ENCODE data around the gene SETD7. TPM values are rescaled to one million over a fixed set of nuclear protein-coding genes. Genes with fewer than 3 reads are reported as not detected.
A peak's percentile ranks its signal among the peaks of the same experiment; 100 is the strongest.

The SETD7 gene
- total RNA-seq, 1 donor from 2014 or later, result 22.6 TPM

DNA sequence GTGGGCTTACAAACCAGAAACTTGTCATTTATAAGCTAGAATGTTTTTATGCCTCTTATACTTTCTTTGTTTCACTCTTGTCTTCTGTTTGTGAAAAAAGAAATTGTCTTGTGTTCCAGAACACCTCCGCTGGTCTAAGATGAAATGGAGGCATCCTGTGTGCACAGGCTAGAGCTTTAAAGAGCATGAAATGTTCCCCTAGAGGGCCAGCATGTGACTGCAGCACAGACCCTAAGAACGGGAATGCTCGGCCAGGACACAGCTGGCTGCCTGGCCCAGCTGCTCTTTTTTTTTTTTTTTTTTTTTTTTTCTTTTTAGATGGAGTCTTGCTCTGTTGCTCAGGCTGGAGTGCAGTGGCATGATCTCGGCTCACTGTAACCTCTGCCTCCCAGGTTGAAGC, 33.6 kb downstream of the SETD7 start:
- TF ChIP-seq, protein P1, sequence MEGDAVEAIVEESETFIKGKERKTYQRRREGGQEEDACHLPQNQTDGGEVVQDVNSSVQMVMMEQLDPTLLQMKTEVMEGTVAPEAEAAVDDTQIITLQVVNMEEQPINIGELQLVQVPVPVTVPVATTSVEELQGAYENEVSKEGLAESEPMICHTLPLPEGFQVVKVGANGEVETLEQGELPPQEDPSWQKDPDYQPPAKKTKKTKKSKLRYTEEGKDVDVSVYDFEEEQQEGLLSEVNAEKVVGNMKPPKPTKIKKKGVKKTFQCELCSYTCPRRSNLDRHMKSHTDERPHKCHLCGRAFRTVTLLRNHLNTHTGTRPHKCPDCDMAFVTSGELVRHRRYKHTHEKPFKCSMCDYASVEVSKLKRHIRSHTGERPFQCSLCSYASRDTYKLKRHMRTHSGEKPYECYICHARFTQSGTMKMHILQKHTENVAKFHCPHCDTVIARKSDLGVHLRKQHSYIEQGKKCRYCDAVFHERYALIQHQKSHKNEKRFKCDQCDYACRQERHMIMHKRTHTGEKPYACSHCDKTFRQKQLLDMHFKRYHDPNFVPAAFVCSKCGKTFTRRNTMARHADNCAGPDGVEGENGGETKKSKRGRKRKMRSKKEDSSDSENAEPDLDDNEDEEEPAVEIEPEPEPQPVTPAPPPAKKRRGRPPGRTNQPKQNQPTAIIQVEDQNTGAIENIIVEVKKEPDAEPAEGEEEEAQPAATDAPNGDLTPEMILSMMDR (IDR thresholded peaks at IDR 0.05; ENCODE audit: partially characterized antibody, unreplicated experiment), result peak; percentile 61
- DNase-seq, result peak; percentile 26
- H3K4me1 Mint-ChIP-seq (ENCODE audit: low read depth, unreplicated experiment), result peaks cover 22% of the 10 kb centered on the region
- no peak overlapping the region for H3K4me3 Mint-ChIP-seq (ENCODE audit: unreplicated experiment)
- no peak overlapping the region for H3K27ac Mint-ChIP-seq (ENCODE audit: unreplicated experiment)
- H3K36me3 Mint-ChIP-seq (ENCODE audit: unreplicated experiment), result no peaks in the 10 kb centered on the region
- no peaks in the 10 kb centered on the region for H3K9me3 Mint-ChIP-seq (ENCODE audit: unreplicated experiment)
- H3K27me3 Mint-ChIP-seq (ENCODE audit: unreplicated experiment), result no peaks in the 10 kb centered on the region

DNA sequence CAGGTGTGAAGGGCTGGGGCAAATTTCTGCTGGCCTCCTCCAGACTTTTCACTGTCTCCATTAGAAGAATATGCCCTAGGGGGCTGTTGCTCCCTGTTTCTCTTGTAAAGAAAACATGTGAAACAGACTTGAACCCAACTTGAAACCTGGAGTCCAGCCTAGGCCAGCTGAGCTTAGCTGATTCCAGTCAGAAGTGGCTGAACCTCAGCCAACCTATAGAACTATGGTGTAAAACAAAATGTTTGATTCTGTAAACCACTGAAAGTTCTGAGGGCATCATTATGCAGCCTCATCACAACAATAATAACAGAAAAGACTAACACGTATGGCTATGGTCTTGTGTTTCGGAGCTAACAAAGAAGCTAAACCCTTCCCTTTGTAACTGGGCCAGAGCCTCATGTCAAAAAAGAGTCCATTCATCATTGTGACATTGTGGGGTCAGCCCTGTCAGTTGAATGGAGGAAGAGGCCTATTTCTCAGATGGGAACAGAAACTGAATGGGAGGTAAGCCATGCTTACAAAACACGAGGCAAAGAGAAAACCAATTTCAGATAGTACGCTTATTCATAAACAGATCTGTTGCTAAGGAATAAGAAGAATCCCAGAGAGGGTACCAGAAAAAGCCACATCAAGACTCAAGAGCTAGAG, 34.1 kb downstream of the SETD7 start:
- Mint-ChIP-seq H3K4me1 (ENCODE audit: low read depth, unreplicated experiment) (peaks cover 22% of the 10 kb centered on the region), H3K9me3 (ENCODE audit: unreplicated experiment) (no peaks in the 10 kb centered on the region), H3K27ac (ENCODE audit: unreplicated experiment) (no peak overlapping the region), H3K36me3 (ENCODE audit: unreplicated experiment) (no peaks in the 10 kb centered on the region), H3K27me3 (ENCODE audit: unreplicated experiment) (no peaks in the 10 kb centered on the region), H3K4me3 (ENCODE audit: unreplicated experiment) (no peak overlapping the region)
- TF ChIP-seq, protein P1 (IDR thresholded peaks at IDR 0.05; ENCODE audit: partially characterized antibody, unreplicated experiment), result no peak
- no peak for DNase-seq

DNA sequence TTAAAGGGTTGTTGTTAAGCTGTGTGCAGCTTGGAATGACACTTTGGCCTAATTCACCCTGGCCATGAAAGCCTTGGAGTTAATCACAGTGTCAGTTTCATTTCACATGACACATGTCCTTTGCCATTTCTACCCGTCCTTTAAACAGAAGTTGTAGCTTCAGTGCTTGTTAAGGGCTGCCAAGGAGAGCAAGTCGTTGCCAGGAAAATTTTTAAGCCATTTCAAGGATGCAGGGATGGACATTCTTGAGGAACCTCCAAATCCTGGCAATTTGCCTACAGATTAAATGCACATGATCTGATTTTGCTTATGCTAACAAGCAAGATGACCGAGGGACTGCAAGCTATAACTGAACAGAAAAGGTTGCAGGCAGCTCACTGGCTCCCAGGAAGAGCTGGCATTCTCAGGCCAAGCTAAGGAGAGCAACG, 40.5 kb downstream of the SETD7 start:
- Mint-ChIP-seq H3K4me1 (ENCODE audit: low read depth, unreplicated experiment) (peaks cover 5% of the 10 kb centered on the region), H3K4me3 (ENCODE audit: unreplicated experiment) (no peak overlapping the region), H3K36me3 (ENCODE audit: unreplicated experiment) (no peaks in the 10 kb centered on the region), H3K27ac (ENCODE audit: unreplicated experiment) (no peak overlapping the region), H3K27me3 (ENCODE audit: unreplicated experiment) (no peaks in the 10 kb centered on the region), H3K9me3 (ENCODE audit: unreplicated experiment) (peaks cover 3% of the 10 kb centered on the region)
- no peak for DNase-seq
- TF ChIP-seq, protein P1 (IDR thresholded peaks at IDR 0.05; ENCODE audit: partially characterized antibody, unreplicated experiment), result no peak

DNA sequence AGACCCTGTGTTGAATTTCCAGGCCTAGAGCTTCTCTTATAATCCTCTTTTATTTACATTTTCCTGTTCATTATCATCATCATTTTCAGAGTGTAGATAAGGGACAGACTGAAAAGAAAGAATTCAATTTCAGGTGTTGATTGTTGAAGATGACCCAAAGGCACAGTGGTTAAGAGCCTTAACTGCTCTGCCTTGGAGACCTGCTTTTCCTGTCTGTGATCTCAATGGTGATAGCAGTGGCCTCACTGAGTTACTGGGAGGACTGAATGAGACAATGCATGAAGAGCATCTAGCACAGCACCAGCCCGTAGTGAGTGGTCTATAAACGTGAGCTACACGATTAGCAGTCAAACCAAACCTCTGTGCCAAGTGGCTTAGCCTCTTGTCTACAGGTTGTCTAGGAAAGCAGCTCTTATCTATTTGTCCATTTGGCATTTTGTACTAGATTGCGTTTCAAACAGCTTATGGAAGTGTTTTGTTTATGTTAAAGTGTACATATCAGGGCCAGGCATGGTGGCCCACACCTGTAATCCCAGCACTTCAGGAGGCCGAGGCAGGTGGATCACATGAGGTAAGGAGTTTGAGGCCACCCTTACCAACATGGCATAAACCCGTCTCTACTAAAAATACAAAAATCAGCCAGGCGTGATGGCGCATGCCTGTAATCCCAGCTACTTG, 41.5 kb downstream of the SETD7 start:
- TF ChIP-seq, protein P1 (IDR thresholded peaks at IDR 0.05; ENCODE audit: partially characterized antibody, unreplicated experiment), result no peak
- Mint-ChIP-seq H3K4me1 (ENCODE audit: low read depth, unreplicated experiment) (peaks cover 5% of the 10 kb centered on the region), H3K4me3 (ENCODE audit: unreplicated experiment) (no peak overlapping the region), H3K27me3 (ENCODE audit: unreplicated experiment) (no peaks in the 10 kb centered on the region), H3K27ac (ENCODE audit: unreplicated experiment) (no peak overlapping the region), H3K9me3 (ENCODE audit: unreplicated experiment) (peaks cover 3% of the 10 kb centered on the region), H3K36me3 (ENCODE audit: unreplicated experiment) (no peaks in the 10 kb centered on the region)
- no peak for DNase-seq

DNA sequence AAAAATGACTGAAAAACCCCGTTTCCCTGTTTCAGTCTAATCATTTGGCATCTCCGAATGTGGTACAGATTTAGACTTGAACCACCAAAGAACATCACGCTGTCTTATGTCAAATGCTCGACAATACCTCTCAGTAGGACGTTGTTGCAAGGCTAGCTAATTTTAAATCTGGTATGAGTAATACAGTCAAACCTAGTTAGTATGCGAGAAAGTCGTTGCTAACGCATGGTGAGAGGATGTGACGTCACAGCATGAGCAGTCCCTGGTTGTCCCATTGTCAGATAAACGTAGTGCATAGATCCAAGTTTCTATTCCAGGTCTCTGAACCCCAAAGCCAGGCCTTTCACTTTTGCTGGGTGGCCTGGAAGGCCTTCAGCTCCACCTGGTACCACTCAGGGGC, 44.7 kb downstream of the SETD7 start:
- TF ChIP-seq, protein P1 (IDR thresholded peaks at IDR 0.05; ENCODE audit: partially characterized antibody, unreplicated experiment), result no peak
- no peaks in the 10 kb centered on the region for H3K27me3 Mint-ChIP-seq (ENCODE audit: unreplicated experiment)
- H3K4me3 Mint-ChIP-seq (ENCODE audit: unreplicated experiment), result no peak overlapping the region
- H3K9me3 Mint-ChIP-seq (ENCODE audit: unreplicated experiment), result peaks cover 3% of the 10 kb centered on the region
- no peak overlapping the region for H3K27ac Mint-ChIP-seq (ENCODE audit: unreplicated experiment)
- DNase-seq, result no peak
- peaks cover 10% of the 10 kb centered on the region for H3K4me1 Mint-ChIP-seq (ENCODE audit: low read depth, unreplicated experiment)
- H3K36me3 Mint-ChIP-seq (ENCODE audit: unreplicated experiment), result no peaks in the 10 kb centered on the region
